ENCODE data around the gene SLC22A12. TPM values are rescaled to one million over a fixed set of nuclear protein-coding genes. Genes with fewer than 3 reads are reported as not detected.

Gene SLC22A12
- total and polyA plus RNA-seq, 2 donors (not counting 3 experiments of a cell fraction or from before 2014, with no cell fraction given) = not detected

DNA sequence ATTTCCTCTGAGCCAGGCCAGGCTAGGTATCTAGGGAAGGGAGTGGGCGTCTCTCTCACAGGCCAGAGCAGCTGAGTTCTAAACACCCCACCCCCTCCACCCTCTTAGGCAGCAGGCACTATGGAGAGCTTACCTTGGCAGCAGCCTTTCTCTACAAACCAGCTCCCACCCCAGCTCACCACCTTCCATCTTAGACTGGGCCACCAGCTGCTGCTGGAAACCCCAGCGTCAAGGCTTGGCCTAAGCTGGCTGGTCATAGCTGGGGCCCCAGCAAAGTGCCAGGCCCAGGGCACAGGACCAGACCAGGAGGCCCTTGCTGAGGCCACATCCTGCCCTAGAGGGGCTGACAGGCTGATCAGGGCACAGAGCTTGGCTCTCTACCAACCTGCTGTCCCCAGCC, 20.2 kb downstream of the SLC22A12 start:
- DNase-seq (ENCODE audit: low read depth, low spot score) (no peak), FAIRE-seq (no peak)
- no peak overlapping the region for H2AFZ ChIP-seq (ENCODE audit: low read depth, low read length)
- dilution Hi-C loops (cut with MboI; ENCODE audit: extremely low pct_ligation_motif_present, low sequenced_read_pairs) (no loop called here), intact Hi-C loops (cut with micrococcal nuclease) (no loop called here)
- H3K27ac ChIP-seq (ENCODE audit: insufficient read depth, low read depth, low read length) = no peak overlapping the region
- TF ChIP-seq POLR2A (IDR thresholded peaks at IDR 0.05; ENCODE audit: low read depth, low read length) = no peak
- no peak for TF ChIP-seq MYC (IDR thresholded peaks at IDR 0.05; ENCODE audit: low read depth, low read length)
- no peak for TF ChIP-seq CTCF (IDR thresholded peaks at IDR 0.05; ENCODE audit: extremely low read depth in 1 of 2, insufficient read depth in 1 of 2, low read depth in 1 of 2, low read length in 2 of 2)
- TF ChIP-seq, protein P1, sequence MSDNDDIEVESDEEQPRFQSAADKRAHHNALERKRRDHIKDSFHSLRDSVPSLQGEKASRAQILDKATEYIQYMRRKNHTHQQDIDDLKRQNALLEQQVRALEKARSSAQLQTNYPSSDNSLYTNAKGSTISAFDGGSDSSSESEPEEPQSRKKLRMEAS (IDR thresholded peaks at IDR 0.05; ENCODE audit: insufficient read depth, insufficient read length) = no peak
- no peak for TF ChIP-seq JUN (IDR thresholded peaks at IDR 0.05; ENCODE audit: borderline replicate concordance, insufficient read depth, insufficient read length, low read depth)
- no peak for TF ChIP-seq GATA2 (IDR thresholded peaks at IDR 0.05; ENCODE audit: insufficient read depth, insufficient read length, low read depth, low read length)
- TF ChIP-seq FOS (IDR thresholded peaks at IDR 0.05; ENCODE audit: borderline replicate concordance, insufficient read depth, low read length) = no peak
- no peak for TF ChIP-seq POLR2AphosphoS5 (IDR thresholded peaks at IDR 0.05; ENCODE audit: insufficient read depth, low read depth, low read length)
- no peak for TF ChIP-seq EZH2 (IDR thresholded peaks at IDR 0.05; ENCODE audit: borderline replicate concordance, low read depth, low read length, severe bottlenecking)
- peaks cover 9 to 15% of the 10 kb centered on the region in 2 experiments for H3K27me3 ChIP-seq (ENCODE audit: control insufficient read depth in 2 of 2, insufficient read depth in 2 of 2, low read length in 2 of 2)
- no peaks in the 10 kb centered on the region for H3K9me1 ChIP-seq (replicated peaks; ENCODE audit: control insufficient read depth, extremely low read depth, insufficient read depth, low read length)
- H3K36me3 ChIP-seq (ENCODE audit: control insufficient read depth in 2 of 2, extremely low read depth in 1 of 2, insufficient read depth in 2 of 2, low read length in 2 of 2) = no peaks in the 10 kb centered on the region
- H3K79me2 ChIP-seq (ENCODE audit: control insufficient read depth, insufficient read depth, low read length) = no peaks in the 10 kb centered on the region
- BruUV-seq (replicated peaks) = no TSS peak
- no peaks in the 10 kb centered on the region for H3K4me1 ChIP-seq (ENCODE audit: control insufficient read depth, extremely low read depth, insufficient read depth, low read length)
- no peak overlapping the region for H3K4me3 ChIP-seq (replicated peaks in 1 of 3; ENCODE audit: insufficient read depth in 1 of 3, low read depth in 1 of 3, low read length in 3 of 3)
- no peak overlapping the region for H3K4me2 ChIP-seq (ENCODE audit: insufficient read depth, low read length)
- H3K9ac ChIP-seq (replicated peaks; ENCODE audit: extremely low read depth, insufficient read depth, low read length) = no peak overlapping the region
- CTCF ChIA-PET = interaction anchor here (0.9 kb wide), 1 partner anchor 40 kb away, joined by 3 read pairs; no protein-coding TSS in a partner anchor
- POLR2A ChIA-PET = no interaction called here
- H4K20me1 ChIP-seq (replicated peaks; ENCODE audit: control insufficient read depth, extremely low read depth, insufficient read depth, low read length) = no peaks in the 10 kb centered on the region
- no peaks in the 10 kb centered on the region for H3K9me3 ChIP-seq (replicated peaks; ENCODE audit: control insufficient read depth, insufficient read depth, low read length)
